Activated naive CD4-positive, alpha-beta T cell treated with anti-CD3 and anti-CD28 coated beads, Interleukin-2, amount 50 U/mL, for 72 hours (primary cell): Measurements from ENCODE around the gene ZNF598. TPM values are rescaled to one million over a fixed set of nuclear protein-coding genes. Genes with fewer than 3 reads are reported as not detected.
A peak's percentile ranks its signal among the peaks of the same experiment; 100 is the strongest.
"Not testable (repeated sequence)": the region's sequence is repeated elsewhere in the genome, so short reads cannot be mapped to it uniquely, and the experiment has no call there.

Source experiments
- ATAC-seq, 2 donors: fragments of 150-1000 bp; cut with Tn5 transposase; 2 replicates each; pipeline ENCODE4 v1.10.0; 2021; ENCODE audit warnings: mild to moderate bottlenecking in 2 of 2, moderate library complexity in 2 of 2
- DNase-seq, 2 donors: peaks; one replicate each; pipeline ENCODE4 v3.0.0; 2021 to 2022; ENCODE audit warnings: low spot score in 2 of 2
- H3K27ac Mint-ChIP-seq, 2 donors: one replicate each; pipeline ENCODE4 v1.8.0; 2022; ENCODE audit warnings: mild to moderate bottlenecking in 2 of 2, mixed read lengths in 2 of 2
- H3K36me3 Mint-ChIP-seq, 2 donors: one replicate each; pipeline ENCODE4 v1.8.0; 2022; ENCODE audit warnings: mixed read lengths in 2 of 2
- H3K9me3 Mint-ChIP-seq, 2 donors: one replicate each; pipeline ENCODE4 v1.8.0; 2022; ENCODE audit warnings: mixed read lengths in 2 of 2
- total RNA-seq, 2 donors: library from RNA; stranded (reverse); gene quantifications; one replicate each; pipeline ENCODE4 v1.2.3, GENCODE V29; 2022

ZNF598 gene
- total RNA-seq, 2 donors from 2014 or later: 72.2 to 87.9 TPM

- not testable (repeated sequence) for ATAC-seq, DNase-seq, H3K27ac Mint-ChIP-seq, H3K36me3 Mint-ChIP-seq, H3K9me3 Mint-ChIP-seq
These were observed 24.5 kb upstream of the ZNF598 start for GRCh38 chr16:2033909-2034695.

DNA sequence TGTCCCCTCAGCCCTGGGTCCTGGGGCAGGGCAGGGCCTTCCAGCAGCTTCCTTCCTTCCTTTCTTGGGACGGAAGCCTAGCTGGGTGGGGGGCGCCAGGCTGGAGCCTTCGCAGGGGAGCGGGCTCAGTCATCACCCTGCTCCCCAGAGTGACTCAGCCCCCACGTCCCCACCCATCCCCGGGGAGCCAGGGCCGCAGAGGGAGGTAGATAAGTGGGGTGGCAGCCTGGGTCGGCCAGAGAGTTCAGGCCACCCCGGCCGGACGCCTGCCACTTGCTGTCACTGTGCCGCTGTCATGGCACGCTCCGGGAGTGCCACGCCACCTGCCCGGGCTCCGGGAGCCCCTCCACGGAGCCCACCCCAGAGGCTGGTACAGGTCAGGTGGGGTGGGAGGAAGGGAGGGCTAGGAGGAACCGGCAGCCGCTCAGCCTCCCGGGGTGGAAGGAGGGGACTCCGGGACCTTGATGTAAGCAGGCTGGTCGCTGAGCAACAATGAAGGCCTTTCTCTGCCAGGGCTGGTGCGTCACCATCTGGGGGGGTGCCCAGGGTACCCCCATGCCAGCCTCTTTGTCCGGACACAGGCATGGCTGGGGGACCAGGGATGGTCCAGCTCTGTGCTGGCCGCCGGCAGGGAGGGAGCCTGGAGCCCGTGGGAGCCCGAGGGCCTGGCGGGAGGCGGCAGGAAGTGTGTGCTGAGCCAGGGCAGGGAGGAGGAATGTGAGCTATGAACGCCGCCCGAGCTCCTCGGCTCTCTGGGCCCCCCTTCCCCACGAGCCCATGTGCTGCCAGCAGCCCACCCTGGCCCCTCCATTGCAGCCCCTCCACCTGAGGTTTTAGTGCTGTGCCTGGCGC, 23.7 kb upstream of the ZNF598 start:
- Mint-ChIP-seq H3K36me3 (no peaks in the 10 kb centered on the region), H3K27ac (no peak overlapping the region), H3K9me3 (no peaks in the 10 kb centered on the region)
- DNase-seq (no peak), ATAC-seq (peak; percentile 23 to 33)

DNA sequence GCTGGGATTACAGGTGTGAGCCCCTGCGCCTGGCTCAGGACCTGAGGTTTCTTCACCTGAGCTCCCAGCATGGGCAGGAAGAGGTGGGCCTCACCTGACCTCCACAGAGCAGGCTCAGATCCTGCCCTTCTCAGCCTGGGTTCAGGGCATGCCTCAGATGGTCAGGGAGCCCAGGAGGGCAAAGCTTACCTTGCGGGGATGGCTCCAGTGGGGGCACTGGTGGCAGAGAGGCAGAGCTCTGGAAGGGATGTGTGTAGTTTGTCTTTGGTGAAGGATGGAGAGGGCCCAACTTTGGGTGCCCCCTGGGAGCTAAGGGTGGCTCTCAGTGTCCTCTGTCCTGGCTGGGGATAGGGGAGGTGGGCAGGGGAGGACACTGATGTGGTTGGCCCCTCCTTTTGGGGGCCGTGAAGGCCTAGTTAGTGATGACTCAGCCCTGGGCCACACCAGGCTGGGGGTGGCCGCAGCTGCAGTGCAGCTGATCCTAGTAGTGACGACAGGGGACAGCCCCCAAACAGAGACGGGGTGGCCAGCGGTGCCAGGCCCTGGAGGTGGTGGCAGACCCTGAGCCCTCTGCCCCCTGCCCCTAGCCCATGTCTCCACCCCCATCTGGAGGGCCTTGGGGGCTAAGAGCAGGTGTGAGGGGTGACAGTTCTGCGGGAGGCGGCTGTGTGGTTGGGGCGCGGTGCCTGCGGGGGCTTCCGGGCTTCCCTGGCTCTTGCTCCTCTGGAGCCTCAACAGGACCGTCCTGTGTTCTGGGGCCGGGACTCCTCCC, 22.9 kb upstream of the ZNF598 start:
- H3K9me3 Mint-ChIP-seq: no peaks in the 10 kb centered on the region
- no peaks in the 10 kb centered on the region for H3K36me3 Mint-ChIP-seq
- DNase-seq: no peak
- ATAC-seq: peak in 1 of 2 donors; percentile 26
- peak overlapping the region; percentile 80 to 85 for H3K27ac Mint-ChIP-seq

DNA sequence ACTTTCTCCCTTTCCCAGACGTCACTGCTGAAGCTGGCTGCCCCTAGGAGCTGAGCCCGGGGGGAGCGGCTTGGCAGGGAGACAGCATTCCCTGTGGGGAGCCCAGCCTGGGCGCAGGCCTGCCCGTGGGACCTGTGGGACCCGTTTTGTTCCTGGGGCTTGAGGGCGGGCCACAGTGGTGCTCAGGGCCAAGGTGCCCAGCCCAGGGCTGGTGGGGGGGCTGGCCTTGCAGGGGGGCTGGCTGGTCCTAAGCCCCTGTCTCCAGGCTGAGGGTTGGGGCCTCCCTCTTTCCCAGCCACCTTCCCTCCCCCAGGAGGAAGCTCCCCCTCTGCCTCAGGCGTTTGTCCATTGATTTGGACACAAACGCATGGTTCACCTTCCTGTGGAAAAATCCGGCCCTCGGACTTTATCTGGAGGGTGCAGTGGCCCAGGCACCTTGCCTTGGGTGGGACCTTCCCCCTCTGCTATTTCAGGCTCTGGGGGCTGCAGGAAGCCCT, 21.5 kb upstream of the ZNF598 start:
- no peak overlapping the region for H3K27ac Mint-ChIP-seq
- ATAC-seq: no peak

DNA sequence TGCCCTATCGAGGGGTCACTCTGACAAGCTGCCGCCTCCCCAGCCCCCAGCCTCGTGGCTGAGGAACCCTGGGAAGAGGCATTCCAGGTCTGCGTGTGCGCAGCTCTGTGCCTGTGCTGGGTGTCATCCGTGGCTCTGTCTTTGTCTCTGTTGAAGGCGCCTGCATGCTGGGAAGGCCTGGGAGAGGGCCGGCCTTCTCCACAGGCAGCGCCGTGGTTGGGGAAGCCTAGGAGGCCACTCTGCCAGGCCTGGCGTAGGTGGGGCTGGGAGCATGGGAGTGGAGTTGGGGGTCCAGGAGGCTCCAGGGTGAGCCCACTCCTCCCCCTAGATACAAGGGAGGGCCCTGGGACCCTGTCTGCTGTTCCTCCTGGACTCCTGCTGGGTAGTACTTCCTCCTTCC, 20.4 kb upstream of the ZNF598 start:
- Mint-ChIP-seq H3K27ac (no peak overlapping the region), H3K9me3 (no peaks in the 10 kb centered on the region), H3K36me3 (no peaks in the 10 kb centered on the region)
- ATAC-seq: no peak
- DNase-seq: no peak

More for the DNA sequence above, 21.5 kb upstream of the ZNF598 start:
- no peaks in the 10 kb centered on the region for H3K9me3 Mint-ChIP-seq
- H3K36me3 Mint-ChIP-seq: no peaks in the 10 kb centered on the region
- DNase-seq: no peak

DNA sequence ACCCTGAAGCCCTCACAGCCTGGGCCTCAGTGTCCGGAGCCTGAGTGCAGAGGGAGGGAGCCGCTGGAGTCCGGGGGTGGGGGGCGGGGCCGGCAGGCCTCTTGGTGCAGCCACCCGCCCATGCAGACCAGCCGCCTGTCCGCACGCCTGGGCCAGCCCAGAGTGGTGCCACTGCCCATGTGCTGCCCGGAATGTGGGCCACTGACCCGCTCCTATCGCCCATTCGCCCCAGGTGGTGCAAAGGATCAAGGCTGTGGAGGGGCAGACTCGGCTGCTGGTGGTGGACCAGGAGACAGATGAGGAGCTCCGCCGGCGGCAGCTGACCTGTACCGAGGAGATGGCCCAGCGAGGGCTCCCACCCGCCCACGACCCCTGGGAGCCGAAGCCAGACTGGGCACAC, 19.7 kb upstream of the ZNF598 start:
- DNase-seq: no peak
- no peak for ATAC-seq
- no peaks in the 10 kb centered on the region for H3K9me3 Mint-ChIP-seq
- H3K36me3 Mint-ChIP-seq: no peaks in the 10 kb centered on the region
- no peak overlapping the region for H3K27ac Mint-ChIP-seq

DNA sequence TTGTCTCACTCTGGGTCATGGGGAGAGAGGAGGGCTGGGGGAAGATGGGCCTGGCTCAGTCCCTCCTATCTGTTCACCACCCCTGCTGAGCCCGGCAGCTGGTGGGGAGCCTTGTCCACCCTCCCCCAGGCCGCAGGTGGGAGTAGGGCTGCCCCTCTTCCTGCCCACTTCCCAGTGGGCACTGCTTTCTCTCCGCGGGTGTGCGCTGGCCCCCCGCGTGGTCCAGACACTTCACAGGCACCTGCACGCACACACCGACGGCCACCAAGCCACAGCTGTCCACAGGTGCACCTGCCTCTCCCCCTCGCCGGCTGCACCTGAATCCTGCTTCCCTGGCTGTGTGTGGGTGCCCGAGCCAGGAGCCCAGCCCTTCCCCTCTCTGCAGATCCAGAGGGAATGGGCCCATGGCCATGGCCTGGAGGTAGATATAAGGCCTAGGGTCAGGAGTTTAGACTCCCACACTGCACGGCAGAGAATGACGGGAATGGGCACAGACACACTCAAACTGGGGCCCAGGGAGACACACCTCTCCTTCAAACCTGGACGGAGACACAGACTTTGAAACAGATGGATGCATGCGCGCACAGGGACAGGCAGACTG, 19.1 kb upstream of the ZNF598 start:
- ATAC-seq: no peak
- no peaks in the 10 kb centered on the region for H3K9me3 Mint-ChIP-seq
- DNase-seq: no peak
- H3K27ac Mint-ChIP-seq: no peak overlapping the region
- no peaks in the 10 kb centered on the region for H3K36me3 Mint-ChIP-seq

DNA sequence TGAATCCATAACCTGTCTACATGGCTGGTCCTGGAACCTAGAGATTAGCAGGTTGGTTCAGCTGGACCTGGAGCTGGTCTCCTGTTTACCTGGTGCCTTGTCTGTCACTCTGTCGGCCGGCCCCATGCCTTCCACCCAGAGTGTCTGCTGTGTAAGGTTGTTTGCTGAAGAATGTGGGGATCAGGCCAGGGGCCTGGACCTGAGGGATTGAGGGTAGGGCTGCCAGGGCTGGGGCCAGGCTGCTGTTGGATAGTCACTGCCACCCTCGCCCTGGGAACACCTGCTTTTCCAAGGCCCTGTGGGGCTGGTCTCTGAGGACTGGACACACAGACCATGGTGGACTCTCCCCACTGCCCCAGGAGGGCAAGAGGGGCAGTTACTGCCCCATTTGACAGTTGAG, 18.5 kb upstream of the ZNF598 start:
- H3K27ac Mint-ChIP-seq: no peak overlapping the region
- H3K9me3 Mint-ChIP-seq: no peaks in the 10 kb centered on the region
- no peak for ATAC-seq
- no peak for DNase-seq
- H3K36me3 Mint-ChIP-seq: no peaks in the 10 kb centered on the region

DNA sequence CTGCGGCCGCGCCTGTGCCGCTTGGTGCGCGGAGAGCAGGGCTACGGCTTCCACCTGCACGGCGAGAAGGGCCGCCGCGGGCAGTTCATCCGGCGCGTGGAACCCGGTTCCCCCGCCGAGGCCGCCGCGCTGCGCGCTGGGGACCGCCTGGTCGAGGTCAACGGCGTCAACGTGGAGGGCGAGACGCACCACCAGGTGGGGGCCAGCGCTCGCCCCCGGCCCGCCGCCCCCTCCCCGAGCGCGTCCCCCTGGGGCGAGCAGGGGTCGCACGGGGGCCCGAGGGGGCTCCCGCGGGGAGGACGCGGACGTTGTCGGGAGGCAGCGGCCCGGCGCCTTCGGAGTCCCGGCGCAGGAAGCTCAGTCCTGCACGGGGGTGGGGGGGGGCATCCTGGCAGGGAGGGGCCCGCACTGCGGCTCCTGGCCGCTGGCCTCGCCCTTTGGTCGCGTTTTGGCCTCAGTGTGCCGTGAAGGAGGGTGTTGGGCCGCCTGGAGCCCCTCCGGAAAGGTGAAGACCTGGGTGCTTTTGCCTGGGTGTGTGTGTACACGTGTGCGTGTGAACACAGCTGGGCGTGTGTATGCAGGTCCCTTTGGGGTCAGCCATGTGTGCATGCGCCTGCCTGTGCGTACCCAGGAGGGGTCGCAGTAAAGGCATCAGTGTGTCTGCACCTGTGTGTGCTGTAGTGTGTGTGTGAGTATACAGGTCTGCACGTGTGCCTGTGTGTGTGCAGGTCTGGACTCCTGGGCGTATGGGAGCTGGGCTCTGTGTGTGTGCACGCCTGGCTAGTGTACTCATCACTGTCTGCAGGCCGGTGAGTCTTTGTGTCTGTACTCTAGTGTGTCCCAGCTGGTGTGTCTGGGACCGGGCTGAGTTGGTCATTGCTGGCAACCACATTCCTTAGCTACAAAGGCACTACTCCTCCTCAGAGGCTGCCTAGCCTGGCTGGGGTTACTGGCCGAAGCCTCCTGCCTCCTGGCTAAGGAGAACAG, 17.7 kb upstream of the ZNF598 start:
- DNase-seq (no peak), ATAC-seq (peak in 1 of 2 donors; percentile 4)
- Mint-ChIP-seq H3K36me3 (no peaks in the 10 kb centered on the region), H3K9me3 (no peaks in the 10 kb centered on the region), H3K27ac (no peak overlapping the region)

GRCh38 chr16:2026461-2027023, 16.9 kb upstream of the ZNF598 start, which contains the start of gene NHERF2:
TSS of gene NHERF2 (plus strand) at chr16:2026902. CDS start at chr16:2027006, 104 bp downstream.
- H3K36me3 Mint-ChIP-seq: no peaks in the 10 kb centered on the region
- peak in 1 of 2 donors; percentile 22 for ATAC-seq
- no peak for DNase-seq
- no peak within 1 kb of the TSS for H3K27ac Mint-ChIP-seq
- no peaks in the 10 kb centered on the region for H3K9me3 Mint-ChIP-seq

DNA sequence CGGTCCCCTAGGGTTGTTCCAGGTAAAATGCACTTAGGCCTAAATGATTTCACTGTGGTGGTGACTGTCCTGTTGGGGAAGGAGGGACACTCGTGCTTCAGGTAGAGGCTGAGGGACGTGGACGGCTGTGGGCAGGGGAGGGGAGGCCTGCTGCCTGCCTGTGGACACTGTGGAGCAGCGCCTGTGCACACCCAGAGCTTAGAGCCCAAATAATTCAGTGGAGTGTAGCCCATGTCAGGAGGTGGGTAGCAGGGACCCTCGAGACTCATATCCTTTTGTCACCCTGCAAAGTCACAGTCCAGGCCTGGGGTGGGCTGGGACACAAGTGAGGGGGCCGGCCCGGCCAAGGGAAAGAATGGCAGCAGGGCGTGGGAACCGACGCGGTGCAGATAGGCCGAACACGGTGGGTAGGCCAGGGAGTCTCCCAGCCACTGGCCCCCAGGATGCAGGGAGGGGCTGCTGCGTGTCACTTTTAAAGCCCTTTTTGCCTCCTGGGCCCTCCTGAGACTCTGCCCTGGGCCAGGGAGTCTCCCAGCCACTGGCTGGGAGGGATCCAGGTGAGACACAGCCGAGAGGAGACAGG, 16.3 kb upstream of the ZNF598 start:
- H3K36me3 Mint-ChIP-seq: no peaks in the 10 kb centered on the region
- no peak for DNase-seq
- H3K9me3 Mint-ChIP-seq: no peaks in the 10 kb centered on the region
- no peak for ATAC-seq
- no peak overlapping the region for H3K27ac Mint-ChIP-seq

- no peak for ATAC-seq
- no peak for DNase-seq
- no peaks in the 10 kb centered on the region for H3K9me3 Mint-ChIP-seq
- no peaks in the 10 kb centered on the region for H3K36me3 Mint-ChIP-seq
- H3K27ac Mint-ChIP-seq: peak overlapping the region in 1 of 2 donors; percentile 41
These were observed 15.6 kb upstream of the ZNF598 start for GRCh38 chr16:2025251-2025650.

DNA sequence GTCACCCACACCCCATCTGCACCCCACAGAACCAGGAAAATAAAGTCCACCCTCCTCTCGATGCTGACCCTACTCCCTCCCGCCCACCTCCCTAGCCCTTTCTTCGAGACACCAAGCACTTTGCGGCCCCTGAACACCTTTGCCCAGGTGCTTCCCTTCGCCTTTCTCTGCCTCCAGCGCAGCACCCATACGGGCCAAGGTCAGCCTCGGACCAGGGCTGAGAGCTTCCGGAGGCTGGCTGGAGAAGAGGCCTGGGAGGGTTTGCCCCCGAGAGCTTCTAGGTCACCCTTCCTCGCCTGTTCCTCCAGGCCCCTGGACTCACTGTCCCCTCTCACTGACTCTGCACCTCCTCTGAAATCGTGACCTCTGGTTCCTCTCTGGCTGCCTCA, 14.4 kb upstream of the ZNF598 start:
- Mint-ChIP-seq H3K9me3 (no peaks in the 10 kb centered on the region), H3K27ac (peak overlapping the region in 1 of 2 donors; percentile 66), H3K36me3 (no peaks in the 10 kb centered on the region)
- ATAC-seq (no peak), DNase-seq (no peak)

DNA sequence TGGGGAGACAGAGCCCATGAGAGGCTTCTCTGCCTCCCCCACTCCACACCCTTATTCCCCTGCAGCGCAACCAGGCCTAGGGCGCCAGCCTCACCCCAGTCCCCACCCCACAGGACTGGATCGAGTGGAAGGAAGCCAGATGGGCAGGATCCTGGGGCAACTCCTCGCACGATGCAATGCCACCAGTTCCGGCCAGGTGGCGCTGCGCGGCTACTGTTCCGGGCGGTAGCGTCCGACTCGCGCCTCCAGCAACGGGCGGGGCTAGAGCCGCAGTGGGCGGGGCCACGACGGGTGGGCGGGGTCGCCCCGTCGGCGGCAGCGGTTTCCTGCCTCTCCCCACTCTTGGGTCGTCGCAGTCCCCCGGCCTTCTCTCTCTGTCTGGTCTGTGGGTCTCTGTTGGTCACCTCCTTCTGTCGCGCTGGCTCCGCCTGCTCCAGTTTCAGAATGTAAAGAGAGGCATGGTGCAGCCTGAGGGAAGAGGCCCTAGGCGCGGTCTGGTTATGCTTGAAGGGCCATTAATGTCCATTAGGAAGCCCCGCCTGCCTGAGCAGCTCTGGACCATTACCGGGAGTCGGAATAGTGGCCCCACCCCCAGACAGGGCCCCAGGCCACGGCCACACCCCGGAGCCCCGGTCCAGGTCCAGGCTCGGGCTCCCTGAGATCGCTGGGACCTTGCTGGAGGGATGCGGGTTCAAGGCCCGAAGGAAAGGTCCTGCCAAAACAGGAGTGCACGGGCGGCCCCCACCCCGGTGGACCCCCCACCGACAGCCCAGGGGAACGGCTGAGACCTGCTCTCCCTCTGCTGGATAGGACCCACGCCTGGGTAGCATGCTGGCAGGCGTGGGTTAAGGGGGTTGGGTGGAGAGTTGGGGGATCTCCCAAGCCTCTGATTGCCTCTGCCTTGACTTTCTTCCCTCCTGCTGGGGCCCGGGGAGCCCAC, 13.7 kb upstream of the ZNF598 start:
- DNase-seq (peak; percentile 92 to 99), ATAC-seq (peak; percentile 80 to 84)
- Mint-ChIP-seq H3K27ac (peak overlapping the region in 1 of 2 donors; percentile 71), H3K36me3 (no peaks in the 10 kb centered on the region), H3K9me3 (no peaks in the 10 kb centered on the region)
